Activated CD8-positive, alpha-beta T cell treated with anti-CD3 and anti-CD28 coated beads for 36 hours (primary cell): ENCODE measurements around the gene CAV1. TPM values are rescaled to one million over a fixed set of nuclear protein-coding genes. Genes with fewer than 3 reads are reported as not detected.

Experiments
- ATAC-seq: fragments of 200-7000 bp; cut with Tn5 transposase; one replicate; pipeline ENCODE4 v1.10.0; 2021; ENCODE audit warnings: mild to moderate bottlenecking, moderate library complexity
- CTCF ChIA-PET: fragments of 350-600 bp; sonication (Branson Sonifier 250); formaldehyde crosslinking; loops from one replicate; lab custom pipeline; 2021; ENCODE audit warnings: antibody characterized with exemption; lab: Charles Lee
- POLR2A ChIA-PET: fragments of 350-600 bp; sonication (Branson Sonifier 250); formaldehyde crosslinking; loops from one replicate; lab custom pipeline; 2021; ENCODE audit warnings: antibody characterized with exemption; lab: Charles Lee
- DNase-seq: peaks from one replicate; pipeline ENCODE4 v3.0.0-alpha.2; 2020
- H3K27ac Mint-ChIP-seq: one replicate; pipeline ENCODE4 v1.8.0; 2021; ENCODE audit warnings: mild to moderate bottlenecking, mixed read lengths
- H3K27me3 Mint-ChIP-seq: one replicate; pipeline ENCODE4 v1.8.0; 2021; ENCODE audit warnings: mixed read lengths
- H3K36me3 Mint-ChIP-seq: one replicate; pipeline ENCODE4 v1.8.0; 2021; ENCODE audit warnings: low read depth, mixed read lengths
- H3K4me1 Mint-ChIP-seq: one replicate; pipeline ENCODE4 v1.8.0; 2021; ENCODE audit warnings: low read depth, mixed read lengths
- H3K4me3 Mint-ChIP-seq: one replicate; pipeline ENCODE4 v1.8.0; 2021; ENCODE audit warnings: mild to moderate bottlenecking, moderate library complexity, mixed read lengths
- H3K9me3 Mint-ChIP-seq: one replicate; pipeline ENCODE4 v1.8.0; 2021; ENCODE audit warnings: mixed read lengths
- intact Hi-C: fragments of 100-400 bp; cut with micrococcal nuclease; formaldehyde crosslinking; loops from one replicate; pipeline ENCODE4 v1.10.0; 2022
- total RNA-seq, 2 experiments: library from RNA; stranded (reverse); gene quantifications; one replicate each; pipeline ENCODE4 v1.2.3, GENCODE V29; 2021
- TF ChIP-seq, protein P1 (sequence below): fragments of 200-600 bp; IDR thresholded peaks from one replicate; pipeline ENCODE4 v1.8.0; 2022; ENCODE audit warnings: antibody characterized with exemption, mild to moderate bottlenecking

The CAV1 gene
- total RNA-seq, 2 experiments from 2014 or later = 0.18 to 0.74 TPM

DNA sequence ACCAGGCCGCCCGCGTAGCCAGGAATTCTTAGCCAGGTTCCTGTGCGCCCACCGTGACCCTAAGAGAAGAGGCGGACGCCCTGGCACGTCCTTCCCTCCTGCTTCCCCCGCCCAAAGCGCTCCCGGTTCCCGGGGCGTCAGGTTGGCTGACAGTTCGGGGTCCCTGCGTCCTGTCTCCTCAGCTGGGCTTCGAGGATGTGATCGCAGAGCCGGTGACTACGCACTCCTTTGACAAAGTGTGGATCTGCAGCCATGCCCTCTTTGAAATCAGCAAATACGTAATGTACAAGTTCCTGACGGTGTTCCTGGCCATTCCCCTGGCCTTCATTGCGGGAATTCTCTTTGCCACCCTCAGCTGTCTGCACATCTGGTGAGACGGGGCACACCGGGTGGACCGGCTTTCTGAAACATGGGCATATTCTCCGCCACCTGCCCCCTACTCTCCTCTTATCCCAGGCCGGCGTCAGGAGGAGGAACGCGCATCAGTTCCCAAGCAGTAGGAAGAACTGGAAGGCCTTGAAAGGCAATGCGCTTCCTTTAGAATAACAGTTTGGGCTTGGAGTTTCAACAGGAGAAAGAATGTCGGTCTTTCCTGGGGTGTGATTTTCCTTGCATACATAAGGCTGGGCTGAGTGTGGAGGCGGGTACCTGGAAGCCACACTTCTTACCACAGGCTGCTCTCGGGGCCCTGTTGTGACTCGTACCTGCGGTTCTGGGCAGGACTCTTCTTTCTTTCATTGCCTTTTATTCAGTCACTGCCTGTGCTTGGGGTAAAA lies 24.6 kb upstream of the CAV1 start:
- H3K4me3 Mint-ChIP-seq = peak overlapping the region; percentile 48
- intact Hi-C loops = no loop called here
- POLR2A ChIA-PET = no interaction called here
- TF ChIP-seq, protein P1, sequence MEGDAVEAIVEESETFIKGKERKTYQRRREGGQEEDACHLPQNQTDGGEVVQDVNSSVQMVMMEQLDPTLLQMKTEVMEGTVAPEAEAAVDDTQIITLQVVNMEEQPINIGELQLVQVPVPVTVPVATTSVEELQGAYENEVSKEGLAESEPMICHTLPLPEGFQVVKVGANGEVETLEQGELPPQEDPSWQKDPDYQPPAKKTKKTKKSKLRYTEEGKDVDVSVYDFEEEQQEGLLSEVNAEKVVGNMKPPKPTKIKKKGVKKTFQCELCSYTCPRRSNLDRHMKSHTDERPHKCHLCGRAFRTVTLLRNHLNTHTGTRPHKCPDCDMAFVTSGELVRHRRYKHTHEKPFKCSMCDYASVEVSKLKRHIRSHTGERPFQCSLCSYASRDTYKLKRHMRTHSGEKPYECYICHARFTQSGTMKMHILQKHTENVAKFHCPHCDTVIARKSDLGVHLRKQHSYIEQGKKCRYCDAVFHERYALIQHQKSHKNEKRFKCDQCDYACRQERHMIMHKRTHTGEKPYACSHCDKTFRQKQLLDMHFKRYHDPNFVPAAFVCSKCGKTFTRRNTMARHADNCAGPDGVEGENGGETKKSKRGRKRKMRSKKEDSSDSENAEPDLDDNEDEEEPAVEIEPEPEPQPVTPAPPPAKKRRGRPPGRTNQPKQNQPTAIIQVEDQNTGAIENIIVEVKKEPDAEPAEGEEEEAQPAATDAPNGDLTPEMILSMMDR = no peak
- ATAC-seq (peak; percentile 87), DNase-seq (peak; percentile 79)
- CTCF ChIA-PET = no interaction called here
- no peaks in the 10 kb centered on the region for H3K36me3 Mint-ChIP-seq
- no peaks in the 10 kb centered on the region for H3K9me3 Mint-ChIP-seq
- H3K27me3 Mint-ChIP-seq = peaks cover 42% of the 10 kb centered on the region
- peaks cover 10% of the 10 kb centered on the region for H3K4me1 Mint-ChIP-seq
- no peak overlapping the region for H3K27ac Mint-ChIP-seq

DNA sequence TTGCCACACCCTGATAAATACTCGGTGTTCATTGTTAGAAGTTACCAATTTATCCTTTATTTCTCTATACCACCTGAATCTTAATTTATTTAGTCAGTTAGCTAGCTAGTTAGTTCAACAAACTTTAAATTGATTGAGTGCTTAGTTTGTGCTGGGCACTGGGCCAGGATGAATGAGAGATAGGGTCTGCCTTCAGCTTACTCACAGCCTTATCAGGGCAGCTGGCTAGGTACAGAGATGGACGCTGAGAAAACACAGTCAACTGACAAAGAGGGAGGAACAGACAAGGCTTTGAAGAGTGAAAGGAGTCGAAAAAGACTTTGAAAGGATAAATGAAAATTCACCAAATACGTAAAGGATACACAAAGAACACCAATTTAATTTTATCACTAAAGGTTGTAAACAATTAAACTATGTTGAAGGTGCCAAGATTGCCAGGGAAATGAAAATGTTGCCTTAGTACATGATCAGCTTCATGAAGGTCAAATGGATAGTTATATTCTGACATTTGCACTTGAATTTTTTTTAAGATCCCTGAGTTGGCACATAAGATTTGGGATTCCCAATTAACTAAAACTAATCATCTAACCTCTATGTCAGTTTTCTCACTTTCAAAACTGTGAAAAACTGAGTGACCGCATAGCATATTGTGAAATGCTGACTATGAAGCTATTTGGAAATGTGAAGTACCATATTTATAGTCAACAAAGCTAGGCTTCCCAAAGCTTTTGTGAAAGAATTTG lies 23.2 kb upstream of the CAV1 start:
- no peaks in the 10 kb centered on the region for H3K9me3 Mint-ChIP-seq
- H3K4me1 Mint-ChIP-seq = peaks cover 10% of the 10 kb centered on the region
- DNase-seq (no peak), ATAC-seq (no peak)
- H3K27ac Mint-ChIP-seq = no peak overlapping the region
- peaks cover 47% of the 10 kb centered on the region for H3K27me3 Mint-ChIP-seq
- intact Hi-C loops = no loop called here
- H3K4me3 Mint-ChIP-seq = no peak overlapping the region
- TF ChIP-seq, protein P1 = no peak
- ChIA-PET POLR2A (no interaction called here), CTCF (interaction anchor here (0.9 to 1.8 kb wide), 4 partner anchors 9 to 90 kb away, joined by 3 to 14 read pairs (median 6); no protein-coding TSS in a partner anchor)
- H3K36me3 Mint-ChIP-seq = no peaks in the 10 kb centered on the region

DNA sequence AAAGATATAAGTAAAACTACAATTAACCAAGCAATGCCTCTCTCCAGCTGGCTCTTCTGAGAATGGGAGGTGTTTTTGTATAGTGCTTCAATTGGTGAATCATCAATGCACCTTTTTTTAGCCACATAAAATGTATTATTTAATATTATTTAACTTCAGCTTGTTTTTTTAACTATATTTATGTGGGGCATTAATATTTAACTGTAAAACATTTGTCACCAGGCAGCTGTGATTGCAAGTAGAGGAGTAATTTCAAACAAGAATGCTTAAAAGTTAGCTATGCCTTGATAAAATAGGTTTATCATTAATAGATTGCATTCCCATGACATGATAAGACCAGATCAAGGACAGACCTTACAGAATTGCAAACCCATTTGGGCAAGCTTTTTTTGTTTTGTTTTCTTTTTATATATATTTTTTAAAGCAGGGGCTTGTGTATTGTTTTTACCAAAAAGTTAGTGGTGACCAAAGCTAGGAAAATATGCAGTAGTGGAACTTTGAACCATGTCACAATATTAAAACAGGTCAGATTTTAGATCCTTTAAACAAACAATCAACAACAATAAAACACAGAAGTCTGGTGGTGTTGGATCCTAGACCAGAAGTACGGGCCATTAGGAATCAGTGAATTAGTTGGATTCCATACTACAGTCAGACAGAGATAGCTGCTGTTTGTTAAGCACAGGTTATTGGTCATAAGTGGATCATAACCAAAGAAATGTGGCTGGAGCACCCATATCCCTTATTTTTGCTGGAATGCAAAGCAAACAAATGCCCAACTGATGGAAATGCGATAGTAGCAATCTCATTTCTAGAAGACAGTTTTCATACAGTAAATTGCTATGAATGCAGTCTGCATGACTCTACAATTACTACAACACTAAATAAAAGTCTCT lies 22.4 kb upstream of the CAV1 start:
- DNase-seq = no peak
- POLR2A ChIA-PET = no interaction called here
- Mint-ChIP-seq H3K9me3 (no peaks in the 10 kb centered on the region), H3K27me3 (peaks cover 44% of the 10 kb centered on the region), H3K36me3 (no peaks in the 10 kb centered on the region), H3K4me1 (peaks cover 10% of the 10 kb centered on the region), H3K4me3 (no peak overlapping the region), H3K27ac (no peak overlapping the region)
- CTCF ChIA-PET = interaction anchor here (0.9 to 1.8 kb wide), 4 partner anchors 8 to 89 kb away, joined by 3 to 14 read pairs (median 6); no protein-coding TSS in a partner anchor
- no peak for ATAC-seq
- intact Hi-C loops = no loop called here
- TF ChIP-seq, protein P1 = no peak

DNA sequence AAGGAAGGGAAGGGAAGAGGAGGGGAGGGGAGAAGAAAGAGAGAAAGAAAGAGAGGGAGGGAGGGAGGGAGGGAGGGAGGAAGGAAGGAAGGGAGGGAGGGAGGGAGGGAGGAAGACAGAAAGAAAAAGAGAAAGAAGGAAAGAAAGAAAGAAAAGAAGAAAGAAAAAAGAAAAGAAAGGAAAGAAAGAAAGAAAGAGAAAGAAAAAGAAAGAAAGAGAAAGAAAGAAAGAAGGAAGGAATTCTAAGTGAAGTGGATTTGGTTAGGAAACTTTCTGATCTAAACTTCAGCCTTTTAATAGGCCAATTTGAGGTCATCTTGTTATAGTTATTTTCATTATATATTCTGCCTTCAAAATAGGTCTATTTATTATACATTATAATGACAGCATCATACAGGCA lies 21.0 kb upstream of the CAV1 start:
- no peaks in the 10 kb centered on the region for H3K9me3 Mint-ChIP-seq
- ChIA-PET CTCF (interaction anchor here (1.2 kb wide), 1 partner anchor 19 kb away, joined by 3 read pairs; no protein-coding TSS in a partner anchor), POLR2A (no interaction called here)
- no peak overlapping the region for H3K27ac Mint-ChIP-seq
- peaks cover 36% of the 10 kb centered on the region for H3K27me3 Mint-ChIP-seq
- TF ChIP-seq, protein P1 = no peak
- no peak for ATAC-seq
- no peak overlapping the region for H3K4me3 Mint-ChIP-seq
- intact Hi-C loops = no loop called here
- H3K4me1 Mint-ChIP-seq = peaks cover 10% of the 10 kb centered on the region
- no peak for DNase-seq
- no peaks in the 10 kb centered on the region for H3K36me3 Mint-ChIP-seq
